Body of pancreas (tissue), 4 donors: ENCODE data around the gene CCDC170.

Experiments
- POLR2A ChIP-seq, 3 donors: fragments of 450-650 bp; IDR thresholded peaks; one replicate each; pipeline ENCODE4 v1.6.1; 2016; ENCODE audit warnings: antibody characterized with exemption in 3 of 3, mild to moderate bottlenecking in 2 of 3
- TF ChIP-seq, protein P1 (sequence below), 7 experiments: fragments of 450-650 bp in 4 of 7; fragments of 200-600 bp in 3 of 7; sonication (generic) in 3 of 7; IDR thresholded peaks; one replicate each; pipeline ENCODE4 v1.5.1; 2016 to 2019; ENCODE audit warnings: antibody characterized with exemption in 7 of 7

DNA sequence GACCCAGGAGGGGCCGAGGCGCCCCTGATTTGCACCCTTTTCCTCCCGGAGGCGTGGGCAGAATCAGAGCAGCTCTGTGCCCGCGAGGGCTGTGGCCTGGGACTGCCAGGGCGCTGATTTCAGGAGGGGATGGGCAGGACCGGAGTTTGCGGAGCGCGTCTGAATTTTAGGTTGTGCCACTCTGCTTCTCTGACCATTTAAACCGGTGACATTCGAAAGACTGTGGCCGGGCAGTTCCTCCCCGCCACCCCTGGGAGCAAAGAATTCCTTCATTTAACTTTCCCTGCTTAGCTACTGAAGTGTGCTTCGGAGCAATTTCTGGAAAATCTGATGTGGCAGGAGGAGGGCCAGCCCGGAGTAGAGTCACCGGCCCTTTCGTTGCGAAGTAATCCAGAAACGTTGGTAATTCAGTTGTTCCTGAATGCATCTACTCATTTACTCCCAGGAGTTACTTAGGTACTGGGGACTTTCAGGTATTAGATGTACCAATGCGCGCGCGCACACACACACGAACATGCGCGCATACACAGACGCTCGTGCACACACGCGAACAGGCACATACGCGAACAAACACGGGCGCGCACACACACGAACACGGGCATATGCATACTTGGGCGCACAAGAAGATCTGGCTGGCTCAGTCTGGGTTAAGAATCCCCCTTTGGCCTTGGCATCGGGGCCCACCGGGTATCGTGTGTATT lies 568 bp downstream of the CCDC170 start:
- TF ChIP-seq, protein P1, sequence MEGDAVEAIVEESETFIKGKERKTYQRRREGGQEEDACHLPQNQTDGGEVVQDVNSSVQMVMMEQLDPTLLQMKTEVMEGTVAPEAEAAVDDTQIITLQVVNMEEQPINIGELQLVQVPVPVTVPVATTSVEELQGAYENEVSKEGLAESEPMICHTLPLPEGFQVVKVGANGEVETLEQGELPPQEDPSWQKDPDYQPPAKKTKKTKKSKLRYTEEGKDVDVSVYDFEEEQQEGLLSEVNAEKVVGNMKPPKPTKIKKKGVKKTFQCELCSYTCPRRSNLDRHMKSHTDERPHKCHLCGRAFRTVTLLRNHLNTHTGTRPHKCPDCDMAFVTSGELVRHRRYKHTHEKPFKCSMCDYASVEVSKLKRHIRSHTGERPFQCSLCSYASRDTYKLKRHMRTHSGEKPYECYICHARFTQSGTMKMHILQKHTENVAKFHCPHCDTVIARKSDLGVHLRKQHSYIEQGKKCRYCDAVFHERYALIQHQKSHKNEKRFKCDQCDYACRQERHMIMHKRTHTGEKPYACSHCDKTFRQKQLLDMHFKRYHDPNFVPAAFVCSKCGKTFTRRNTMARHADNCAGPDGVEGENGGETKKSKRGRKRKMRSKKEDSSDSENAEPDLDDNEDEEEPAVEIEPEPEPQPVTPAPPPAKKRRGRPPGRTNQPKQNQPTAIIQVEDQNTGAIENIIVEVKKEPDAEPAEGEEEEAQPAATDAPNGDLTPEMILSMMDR (IDR thresholded peaks at IDR 0.05) = no peak
- TF ChIP-seq POLR2A (IDR thresholded peaks at IDR 0.05) = no peak
